ENCODE results near the gene FOXP1.

Gene FOXP1

GRCh38 chr3:70959506-70960291 lies 623.8 kb downstream of the FOXP1 start:
- no peak for DNase-seq

DNA sequence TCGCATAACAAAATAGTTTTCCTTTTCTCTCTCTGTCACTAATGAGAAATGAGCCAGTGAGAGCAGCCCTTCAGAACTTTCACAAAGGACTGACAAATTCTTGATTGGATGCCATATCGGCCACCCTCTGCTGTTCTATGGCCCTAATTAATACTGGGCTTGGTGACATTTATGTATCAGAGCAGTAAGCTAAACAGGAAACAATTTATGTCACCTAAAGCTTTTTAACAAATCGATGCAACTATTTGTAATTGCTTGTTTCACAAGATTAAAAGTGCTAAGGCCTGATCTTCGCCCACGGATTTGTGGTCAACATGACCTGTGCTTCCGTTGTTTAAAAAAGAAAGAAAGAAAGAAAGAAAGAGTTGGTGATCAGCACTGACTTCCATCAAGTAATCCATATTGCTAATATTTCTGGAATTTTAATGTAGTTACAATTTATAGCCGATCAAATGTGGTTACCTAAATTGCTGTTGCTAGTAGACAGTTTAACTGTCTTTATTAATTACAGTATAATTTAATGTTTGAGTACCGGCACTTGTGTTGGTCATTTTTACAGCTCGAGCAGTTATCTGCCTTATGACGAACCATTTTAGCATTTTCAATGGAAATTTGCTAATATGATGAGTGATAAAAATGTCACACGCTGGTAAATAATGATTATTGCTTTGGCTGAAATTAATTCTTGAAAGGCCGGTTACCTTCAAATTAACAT lies 631.3 kb downstream of the FOXP1 start:
- no peak for DNase-seq

GRCh38 chr3:70951316-70951715 lies 632.2 kb downstream of the FOXP1 start:
- DNase-seq = peak; percentile 58

DNA sequence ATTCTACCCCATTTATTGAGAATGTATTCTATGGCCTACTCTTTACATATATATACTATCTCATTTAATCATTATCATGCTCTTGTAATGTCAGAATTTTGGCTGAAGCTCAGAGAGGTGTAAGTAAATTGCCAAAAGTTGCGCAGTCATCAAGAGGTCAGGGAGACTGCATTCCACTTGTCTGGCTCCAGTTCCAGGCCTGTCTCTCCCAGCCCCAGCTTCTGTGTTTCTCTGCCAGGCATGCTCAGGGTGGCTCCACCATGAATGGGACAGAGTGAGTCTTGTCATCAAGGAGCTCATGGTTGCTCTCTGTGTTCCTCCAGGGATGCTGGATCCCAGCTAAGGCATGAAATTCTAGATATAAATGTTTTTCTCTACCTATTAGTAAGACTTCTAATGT lies 635.9 kb downstream of the FOXP1 start:
- DNase-seq = peak; percentile 60

DNA sequence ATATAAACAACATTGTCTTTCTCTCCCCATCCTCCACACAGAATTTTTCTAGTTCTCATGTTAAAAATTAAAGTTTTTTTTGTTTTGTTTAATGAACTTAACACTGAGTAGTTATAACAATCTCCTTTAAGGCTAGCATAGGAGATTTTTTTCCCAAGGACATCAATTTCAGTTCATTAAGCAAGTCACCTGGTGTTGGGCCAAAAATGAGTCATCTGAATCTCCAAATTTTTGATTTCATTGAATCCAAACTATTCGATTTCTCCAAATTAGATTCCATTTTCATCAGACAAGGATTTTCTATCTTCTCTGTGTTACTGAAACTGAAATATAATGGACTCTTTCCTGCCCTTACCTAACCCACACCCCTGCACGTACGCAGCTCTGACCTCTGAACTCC lies 639.6 kb downstream of the FOXP1 start:
- DNase-seq = no peak

- DNase-seq = no peak
These were observed 650.3 kb downstream of the FOXP1 start for GRCh38 chr3:70933105-70933810.

- DNase-seq = no peak
These were observed 653.5 kb downstream of the FOXP1 start for GRCh38 chr3:70930066-70930465.

DNA sequence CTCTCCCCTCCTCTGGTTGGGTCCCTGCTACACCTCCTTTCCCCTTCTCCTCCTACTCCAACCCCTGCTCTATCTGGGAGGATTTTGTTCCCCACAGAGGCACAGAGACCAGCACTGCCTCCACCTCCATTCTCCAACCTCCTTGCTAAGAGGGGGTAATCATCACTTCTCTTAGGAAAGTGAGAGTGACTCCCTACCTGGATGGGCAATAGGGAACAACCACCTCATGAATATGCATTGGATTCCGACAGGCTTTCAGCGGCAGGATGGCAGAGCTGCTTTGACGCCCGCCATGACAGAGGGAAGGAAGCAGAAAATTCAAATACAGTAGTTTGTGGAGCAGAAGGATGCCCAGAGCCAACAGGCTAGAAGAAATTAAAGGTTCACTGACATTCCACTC lies 656.3 kb downstream of the FOXP1 start:
- DNase-seq = no peak

GRCh38 chr3:70926835-70927234 lies 656.7 kb downstream of the FOXP1 start:
- DNase-seq = no peak

DNA sequence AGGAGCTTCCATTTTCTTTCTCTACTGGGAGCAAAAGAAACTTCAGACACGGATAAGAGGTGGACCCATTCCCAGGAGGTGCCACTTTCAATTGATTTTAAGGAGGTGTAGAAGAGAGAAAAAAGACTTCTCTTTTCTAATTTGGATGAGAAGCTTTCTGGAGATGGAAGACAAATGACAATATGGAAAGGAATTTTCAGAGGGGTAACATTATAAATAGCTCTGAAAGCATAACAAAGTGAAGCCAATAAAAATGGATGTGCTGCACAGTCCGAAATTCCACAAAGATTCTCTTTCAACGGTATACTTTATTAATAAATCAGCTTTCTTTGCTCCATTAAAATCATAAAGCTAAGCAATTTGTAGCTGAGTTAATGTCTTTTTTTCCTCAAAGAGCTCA lies 663.9 kb downstream of the FOXP1 start:
- DNase-seq = no peak

DNA sequence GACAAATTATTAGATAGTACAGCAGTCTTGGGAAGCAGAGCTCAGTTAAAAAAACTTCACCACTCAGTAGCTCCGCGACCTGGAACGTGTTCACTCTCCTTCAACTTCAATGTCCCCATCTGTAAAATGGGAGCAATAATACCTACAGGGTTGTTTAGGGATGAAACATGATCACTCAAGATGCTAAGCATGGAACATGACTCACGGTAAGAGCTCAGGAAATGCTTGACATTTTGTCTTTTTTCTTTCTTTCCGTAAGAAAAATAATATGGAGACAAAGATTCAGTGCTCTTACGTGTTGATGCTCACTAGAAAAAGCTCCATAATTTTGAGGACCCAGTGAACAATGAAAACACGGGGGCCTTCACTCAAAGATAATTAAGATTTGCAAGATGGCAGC lies 664.4 kb downstream of the FOXP1 start:
- DNase-seq = no peak

DNA sequence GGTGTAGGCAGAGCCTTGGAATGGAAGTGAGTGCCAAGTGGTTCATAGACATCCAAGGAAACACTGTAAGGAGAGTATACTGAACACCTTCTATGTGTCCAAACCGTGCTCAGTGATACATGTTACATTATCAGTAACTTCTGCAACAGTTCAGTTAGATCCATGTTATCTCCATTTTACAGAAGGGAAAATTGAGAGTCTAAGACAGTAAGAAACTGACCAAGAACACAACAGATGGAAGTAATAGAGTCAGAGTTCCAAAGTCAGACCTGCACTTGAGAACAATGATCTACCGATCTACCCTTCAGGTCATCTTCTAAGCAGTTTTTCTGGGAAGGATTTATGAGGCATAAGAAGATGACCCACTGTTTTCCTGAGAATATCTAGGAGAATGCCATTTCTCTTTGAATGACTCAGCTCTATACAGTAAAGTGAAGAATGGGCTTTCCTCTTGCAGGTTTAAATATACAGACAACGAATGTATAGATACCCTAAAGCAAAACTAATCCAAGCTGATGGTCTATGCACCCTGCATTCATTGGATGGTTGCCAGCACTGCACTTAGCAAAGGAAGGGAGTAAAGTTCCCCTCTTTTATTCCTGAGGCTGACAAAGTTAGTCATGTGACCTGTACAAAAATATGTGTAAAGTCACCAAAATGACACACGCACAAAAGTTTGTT lies 667.0 kb downstream of the FOXP1 start:
- DNase-seq = peak; percentile 6

GRCh38 chr3:70914862-70915261 lies 668.7 kb downstream of the FOXP1 start:
- no peak for DNase-seq

- no peak for DNase-seq
These were observed 671.8 kb downstream of the FOXP1 start for GRCh38 chr3:70911719-70912118.

GRCh38 chr3:70905491-70905890 lies 678.0 kb downstream of the FOXP1 start:
- DNase-seq = no peak
